GM12878 (cell line): ENCODE results near the gene STK33. TPM values are rescaled to one million over a fixed set of nuclear protein-coding genes. Genes with fewer than 3 reads are reported as not detected.

Source experiments
- ATAC-seq: fragments of 200-7000 bp; cut with Tn5 transposase; 3 replicates; pipeline ENCODE4 v1.9.1; 2020; ENCODE audit warnings: mild to moderate bottlenecking, moderate library complexity
- BruUV-seq: library from RNA; stranded (reverse); fragments of 400-500 nt; replicated peaks from 2 replicates; lab custom pipeline; 2021; lab: Mats Ljungman, UMichigan
- CTCF ChIA-PET: fragments of 300-600 bp; sonication (Branson Sonifier 250); formaldehyde crosslinking; extraction: SDS; loops from one replicate; lab custom pipeline; 2021; ENCODE audit warnings: inconsistent platforms; lab: Yijun Ruan, JAX
- POLR2A ChIA-PET: fragments of 350-600 bp; formaldehyde crosslinking; extraction: SDS; loops from one replicate; lab custom pipeline; 2021; ENCODE audit warnings: inconsistent platforms; lab: Charles Lee
- RAD21 ChIA-PET: fragments of 300-600 bp; sonication (Branson Sonifier 250); formaldehyde crosslinking; loops from one replicate; lab custom pipeline; 2023; ENCODE audit warnings: antibody characterized with exemption; ENCODE audit not compliant: unreplicated experiment; lab: Charles Lee
- SMC1A ChIA-PET: fragments of 300-600 bp; sonication (Branson Sonifier 250); formaldehyde crosslinking; loops from one replicate; lab custom pipeline; 2023; ENCODE audit not compliant: unreplicated experiment, uncharacterized antibody; lab: Charles Lee
- DNase-seq: peaks from one replicate; pipeline ENCODE4 v3.0.0-alpha.2; 2011; ENCODE audit warnings: low read depth, low spot score
- FAIRE-seq: peaks from 3 replicates; lab custom pipeline; 2011; peaks lifted over from hg19 to GRCh38; lab: Jason Lieb, UNC
- H2AFZ ChIP-seq: 2 replicates; pipeline ENCODE4 v1.6.0; 2011; ENCODE audit warnings: low read depth, low read length, control low read depth; ENCODE audit not compliant: control insufficient read depth
- H3K27ac ChIP-seq: 2 replicates; pipeline ENCODE4 v1.5.1; 2011; ENCODE audit warnings: control low read depth; ENCODE audit not compliant: control insufficient read depth, insufficient read depth
- H3K27me3 ChIP-seq, 2 experiments: replicated peaks in 1 of 2; 2 replicates each; pipeline versions ENCODE4 v1.6.0 to v1.6.1; 2011; ENCODE audit warnings: low read length in 1 of 2; ENCODE audit not compliant: control insufficient read depth in 2 of 2, insufficient read depth in 2 of 2
- H3K36me3 ChIP-seq, 2 experiments: 2 replicates each; pipeline ENCODE4 v1.5.1; 2011; ENCODE audit warnings: low read length in 1 of 2; ENCODE audit not compliant: control insufficient read depth in 2 of 2, insufficient read depth in 2 of 2
- H3K4me1 ChIP-seq: 2 replicates; pipeline ENCODE4 v1.6.1; 2011; ENCODE audit warnings: mild to moderate bottlenecking, low read length, moderate library complexity, mixed read lengths; ENCODE audit not compliant: control insufficient read depth, insufficient read depth
- H3K4me2 ChIP-seq: 2 replicates; pipeline ENCODE4 v1.6.0; 2011; ENCODE audit warnings: control low read depth; ENCODE audit not compliant: control insufficient read depth, insufficient read depth
- H3K4me3 ChIP-seq: fragments of 200-600 bp; sonication (generic); 2 replicates; pipeline ENCODE4 v1.5.1; 2016
- H3K79me2 ChIP-seq: 2 replicates; pipeline ENCODE4 v1.6.0; 2011; ENCODE audit warnings: low read length; ENCODE audit not compliant: control insufficient read depth, insufficient read depth
- H3K9ac ChIP-seq: 2 replicates; pipeline ENCODE4 v1.8.0; 2011; ENCODE audit warnings: low read length, control low read depth, mixed read lengths; ENCODE audit not compliant: control insufficient read depth, insufficient read depth
- H3K9me3 ChIP-seq: replicated peaks from 3 replicates; pipeline ENCODE4 v1.5.1; 2011; ENCODE audit warnings: mild to moderate bottlenecking, low read length; ENCODE audit not compliant: control insufficient read depth, insufficient read depth
- H4K20me1 ChIP-seq: 2 replicates; pipeline ENCODE4 v1.6.0; 2011; ENCODE audit not compliant: control insufficient read depth, insufficient read depth
- ATF3 ChIP-seq: IDR thresholded peaks from 2 replicates; pipeline ENCODE4 v1.6.1; 2011; ENCODE audit warnings: low read depth, mild to moderate bottlenecking, low read length, moderate library complexity, borderline replicate concordance; ENCODE audit errors: extremely low read depth
- BRCA1 ChIP-seq: IDR thresholded peaks from 2 replicates; pipeline ENCODE4 v1.6.1; 2011; ENCODE audit warnings: low read depth, low read length, improper control_type of control experiment
- CHD2 ChIP-seq: IDR thresholded peaks from 2 replicates; pipeline ENCODE4 v1.6.1; 2011; ENCODE audit warnings: low read depth, low read length, improper control_type of control experiment, borderline replicate concordance
- CTCF ChIP-seq, 3 experiments: IDR thresholded peaks in 2 of 3; conservative IDR thresholded peaks in 1 of 3; 2 replicates each; pipeline ENCODE4 v1.5.1; 2011; ENCODE audit warnings: low read depth in 3 of 3, low read length in 3 of 3, mild to moderate bottlenecking in 3 of 3, control low read depth in 2 of 3, moderate library complexity in 2 of 3, inconsistent platforms in 1 of 3, mixed read lengths in 1 of 3; ENCODE audit not compliant: control insufficient read depth in 2 of 3, insufficient read depth in 1 of 3; ENCODE audit errors: extremely low read depth in 1 of 3
- HSF1 ChIP-seq: fragments of 150-350 bp; IDR thresholded peaks from 2 replicates; pipeline ENCODE4 v1.6.1; 2014; ENCODE audit warnings: mild to moderate bottlenecking, low read depth, low read length
- IKZF1 ChIP-seq: fragments of 450-650 bp; conservative IDR thresholded peaks from 2 replicates; pipeline ENCODE4 v1.6.1; 2017; ENCODE audit warnings: antibody characterized with exemption, mild to moderate bottlenecking
- JUNB ChIP-seq: IDR thresholded peaks from 2 replicates; pipeline ENCODE4 v1.6.1; 2016; ENCODE audit warnings: antibody characterized with exemption, mild to moderate bottlenecking
- RELA ChIP-seq: fragments of 450-650 bp; IDR thresholded peaks from 2 replicates; pipeline ENCODE4 v1.8.0; 2014; ENCODE audit warnings: borderline replicate concordance; ENCODE audit not compliant: partially characterized antibody
- RELB ChIP-seq: fragments of 450-650 bp; IDR thresholded peaks from 2 replicates; pipeline ENCODE4 v1.6.1; 2017; ENCODE audit warnings: low read depth, mild to moderate bottlenecking, moderate library complexity
- SKIL ChIP-seq: fragments of 450-650 bp; IDR thresholded peaks from 2 replicates; pipeline ENCODE4 v1.6.1; 2017; ENCODE audit warnings: mild to moderate bottlenecking, low read depth, inconsistent platforms; ENCODE audit not compliant: poor library complexity, severe bottlenecking
- SMC3 ChIP-seq: IDR thresholded peaks from 2 replicates; pipeline ENCODE4 v1.6.1; 2011; ENCODE audit warnings: low read length, improper control_type of control experiment, borderline replicate concordance
- TBL1XR1 ChIP-seq: IDR thresholded peaks from 2 replicates; pipeline ENCODE4 v1.6.1; 2012; ENCODE audit warnings: low read depth, low read length, improper control_type of control experiment
- TCF12 ChIP-seq: IDR thresholded peaks from 2 replicates; pipeline ENCODE4 v1.6.1; 2011; ENCODE audit warnings: low read depth, mild to moderate bottlenecking, low read length
- YY1 ChIP-seq: IDR thresholded peaks from 2 replicates; pipeline ENCODE4 v1.6.1; 2011; ENCODE audit warnings: low read depth, mild to moderate bottlenecking, low read length
- ZNF622 ChIP-seq: fragments of 450-650 bp; IDR thresholded peaks from 2 replicates; pipeline ENCODE4 v1.6.1; 2017; ENCODE audit warnings: mild to moderate bottlenecking, inconsistent platforms
- WGBS: methylation state at CpG from one replicate; pipeline ENCODE4 v1.1.6; 2016; ENCODE audit warnings: low lambda C conversion rate; ENCODE audit not compliant: insufficient replicate concordance, insufficient coverage; ENCODE audit errors: missing lambda C conversion rate; 5-methylcytosine and 5-hydroxymethylcytosine counted together
- in situ Hi-C: fragments of 300-500 bp; cut with MboI; formaldehyde crosslinking; loops from 9 replicates; pipeline ENCODE4 v1.14.3; 2018; ENCODE audit warnings: mixed read lengths
- intact Hi-C: fragments of 100-400 bp; cut with micrococcal nuclease; formaldehyde crosslinking; loops from one replicate; pipeline ENCODE4 v1.14.2; 2022; ENCODE audit not compliant: unreplicated experiment
- polyA plus RNA-seq, 11 experiments: library from polyadenylated mRNA; depleted of rRNA in 4 of 11; unstranded in 6 of 11; stranded (reverse) in 5 of 11; fragments of >200 nt; fragmentation: Nextera tagmentation in 4 of 11; fragmentation: Illumina TruSeq in 1 of 11; extraction: Ambion mirVana in 4 of 11; extraction: Trizol in 1 of 11; gene quantifications; 1 replicate in 1 of 11; 2 replicates in 10 of 11; pipeline versions ENCODE4 v1.2.1 to v1.2.3, GENCODE V29; 2011 to 2016; ENCODE audit warnings: inconsistent platforms in 2 of 11, missing spikeins in 2 of 11, low read depth in 1 of 11
- total RNA-seq, 4 experiments: library from RNA; depleted of rRNA in 3 of 4; stranded (reverse); fragments of >200 nt in 3 of 4; fragmentation: Illumina TruSeq in 1 of 4; extraction: Trizol in 1 of 4; gene quantifications; 2 replicates each; pipeline versions ENCODE4 v1.2.1 to v1.2.3, GENCODE V29; 2013 to 2021

STK33 gene
- total and polyA plus RNA-seq, 10 of the 15 experiments (the other 5 are each of a cell fraction or from before 2014, with no cell fraction given): 5.2 to 27.3 (median 18.3) TPM

- no peaks in the 10 kb centered on the region for H3K79me2 ChIP-seq
- no peak overlapping the region for H3K9ac ChIP-seq
- ChIA-PET CTCF (interaction anchor here (0.6 to 1.9 kb wide), 12 partner anchors 7 to 402 kb away, joined by 3 to 9 read pairs (median 4); partner anchors contain the start of gene STK33), RAD21 (interaction anchor here (1.0 to 1.3 kb wide), 2 partner anchors 10 to 36 kb away, joined by 4 to 5 read pairs; partner anchors contain the start of gene STK33), SMC1A (interaction anchor here (1.1 kb wide), 1 partner anchor 37 kb away, joined by 8 read pairs; no protein-coding TSS in a partner anchor), POLR2A (no interaction called here)
- H4K20me1 ChIP-seq: no peaks in the 10 kb centered on the region
- intact Hi-C loops: loop anchor here (10.0 kb wide), 1 partner anchor 379 kb away; no protein-coding TSS in a partner anchor
- H2AFZ ChIP-seq: peak overlapping the region; percentile 33
- H3K4me2 ChIP-seq: no peak overlapping the region
- H3K4me1 ChIP-seq: no peaks in the 10 kb centered on the region
- H3K4me3 ChIP-seq: no peak overlapping the region
- in situ Hi-C loops: no loop called here
- H3K9me3 ChIP-seq: no peaks in the 10 kb centered on the region
- H3K27ac ChIP-seq: no peak overlapping the region
- BruUV-seq: no TSS peak
- no peak for DNase-seq
- ATAC-seq: peak; percentile 99
- no peaks in the 10 kb centered on the region for H3K27me3 ChIP-seq
- no peak for FAIRE-seq
- WGBS: 11% methylated on average over 9 of the region's 9 CpGs
- H3K36me3 ChIP-seq: no peaks in the 10 kb centered on the region
- TF ChIP-seq CTCF (IDR thresholded peaks at IDR 0.05 in 2 of 3, conservative IDR thresholded peaks at IDR 0.05 in 1 of 3; ENCODE audit: control insufficient read depth in 2 of 3, extremely low read depth in 1 of 3, insufficient read depth in 1 of 3, low read depth in 3 of 3, low read length in 3 of 3) (peak; percentile 88 to 96 (median 93)), CHD2 (no peak), TBL1XR1 (no peak), IKZF1 (no peak), YY1 (peak; percentile 55; the same call in 1 of the 2 replicates), RELA (peak; percentile 14), ZNF622 (no peak), TCF12 (no peak), JUNB (peak; percentile 95), HSF1 (no peak), BRCA1 (no peak), ATF3 (no peak), SKIL (no peak), RELB (no peak), SMC3 (peak; percentile 73)
Observed at GRCh38 chr11:8604078-8604723, 10.2 kb upstream of the STK33 start.
